ENCODE data around the gene GABRR1. TPM values are rescaled to one million over a fixed set of nuclear protein-coding genes. Genes with fewer than 3 reads are reported as not detected.

GABRR1 gene
- total RNA-seq, 1 donor from 2014 or later = not detected

- no peak for DNase-seq (ENCODE audit: low read depth in 2 of 2)
Measured at GRCh38 chr6:89216411-89216810, 747 bp downstream of the GABRR1 start.

- DNase-seq (ENCODE audit: low read depth in 2 of 2) = no peak
Measured at GRCh38 chr6:89215391-89215790, 1.8 kb downstream of the GABRR1 start.

GRCh38 chr6:89214197-89214596, 3.0 kb downstream of the GABRR1 start:
- no peak for DNase-seq (ENCODE audit: low read depth in 2 of 2)

- no peak for DNase-seq (ENCODE audit: low read depth in 2 of 2)
Measured at GRCh38 chr6:89212472-89212871, 4.7 kb downstream of the GABRR1 start.

- DNase-seq (ENCODE audit: low read depth in 2 of 2) = no peak
Measured at GRCh38 chr6:89209457-89209856, 7.7 kb downstream of the GABRR1 start.

- DNase-seq (ENCODE audit: low read depth in 2 of 2) = no peak
Measured at GRCh38 chr6:89208551-89208950, 8.6 kb downstream of the GABRR1 start.

GRCh38 chr6:89205819-89206218, 11.3 kb downstream of the GABRR1 start:
- no peak for DNase-seq (ENCODE audit: low read depth in 2 of 2)

- no peak for DNase-seq (ENCODE audit: low read depth in 2 of 2)
Measured at GRCh38 chr6:89204096-89204495, 13.1 kb downstream of the GABRR1 start.

GRCh38 chr6:89200706-89201215, 16.4 kb downstream of the GABRR1 start:
- DNase-seq (ENCODE audit: low read depth in 2 of 2) = no peak

- DNase-seq (ENCODE audit: low read depth in 2 of 2) = no peak
Measured at GRCh38 chr6:89199579-89199978, 17.6 kb downstream of the GABRR1 start.

GRCh38 chr6:89198235-89198634, 18.9 kb downstream of the GABRR1 start:
- no peak for DNase-seq (ENCODE audit: low read depth in 2 of 2)

- no peak for DNase-seq (ENCODE audit: low read depth in 2 of 2)
Measured at GRCh38 chr6:89197141-89197540, 20.0 kb downstream of the GABRR1 start.

GRCh38 chr6:89194559-89194958, 22.6 kb downstream of the GABRR1 start:
- no peak for DNase-seq (ENCODE audit: low read depth in 2 of 2)

- no peak for DNase-seq (ENCODE audit: low read depth in 2 of 2)
Measured at GRCh38 chr6:89190741-89191140, 26.4 kb downstream of the GABRR1 start.

- no peak for DNase-seq (ENCODE audit: low read depth in 2 of 2)
Measured at GRCh38 chr6:89187504-89187903, 29.7 kb downstream of the GABRR1 start.

- no peak for DNase-seq (ENCODE audit: low read depth in 2 of 2)
Measured at GRCh38 chr6:89186762-89187161, 30.4 kb downstream of the GABRR1 start.

- DNase-seq (ENCODE audit: low read depth in 2 of 2) = no peak
Measured at GRCh38 chr6:89184344-89184743, 32.8 kb downstream of the GABRR1 start.

GRCh38 chr6:89183294-89183693, 33.9 kb downstream of the GABRR1 start:
- DNase-seq (ENCODE audit: low read depth in 2 of 2) = no peak

- no peak for DNase-seq (ENCODE audit: low read depth in 2 of 2)
Measured at GRCh38 chr6:89180971-89181370, 36.2 kb downstream of the GABRR1 start.

- DNase-seq (ENCODE audit: low read depth in 2 of 2) = no peak
Measured at GRCh38 chr6:89180112-89180511, 37.0 kb downstream of the GABRR1 start.

GRCh38 chr6:89173634-89174033, 43.5 kb downstream of the GABRR1 start:
- no peak for DNase-seq (ENCODE audit: low read depth in 2 of 2)

- DNase-seq (ENCODE audit: low read depth in 2 of 2) = no peak
Measured at GRCh38 chr6:89172131-89172530, 45.0 kb downstream of the GABRR1 start.

GRCh38 chr6:89162047-89162371, 55.1 kb downstream of the GABRR1 start:
- no peak for DNase-seq (ENCODE audit: low read depth in 2 of 2)

- no peak for DNase-seq (ENCODE audit: low read depth in 2 of 2)
Measured at GRCh38 chr6:89161326-89162046, 55.7 kb downstream of the GABRR1 start.
